GM19438 (cell line): Measurements from ENCODE around the gene PACSIN1.

Source experiments
- ATAC-seq: cut with Tn5 transposase; IDR thresholded peaks from one replicate; pipeline ENCODE4 v1.9.1; 2021; ENCODE audit warnings: low read depth; ENCODE audit not compliant: unreplicated experiment

Gene PACSIN1, protein sequence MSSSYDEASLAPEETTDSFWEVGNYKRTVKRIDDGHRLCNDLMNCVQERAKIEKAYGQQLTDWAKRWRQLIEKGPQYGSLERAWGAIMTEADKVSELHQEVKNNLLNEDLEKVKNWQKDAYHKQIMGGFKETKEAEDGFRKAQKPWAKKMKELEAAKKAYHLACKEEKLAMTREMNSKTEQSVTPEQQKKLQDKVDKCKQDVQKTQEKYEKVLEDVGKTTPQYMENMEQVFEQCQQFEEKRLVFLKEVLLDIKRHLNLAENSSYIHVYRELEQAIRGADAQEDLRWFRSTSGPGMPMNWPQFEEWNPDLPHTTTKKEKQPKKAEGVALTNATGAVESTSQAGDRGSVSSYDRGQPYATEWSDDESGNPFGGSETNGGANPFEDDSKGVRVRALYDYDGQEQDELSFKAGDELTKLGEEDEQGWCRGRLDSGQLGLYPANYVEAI

GRCh38 chr6:34465531-34466241 is at the start of gene PACSIN1:
TSS of gene PACSIN1 (plus strand) at chr6:34466076. CDS start at chr6:34526306, 60,230 bp downstream.
- no peak for ATAC-seq

GRCh38 chr6:34416877-34417371 is 49.0 kb upstream of the PACSIN1 start:
- no peak for ATAC-seq

DNA sequence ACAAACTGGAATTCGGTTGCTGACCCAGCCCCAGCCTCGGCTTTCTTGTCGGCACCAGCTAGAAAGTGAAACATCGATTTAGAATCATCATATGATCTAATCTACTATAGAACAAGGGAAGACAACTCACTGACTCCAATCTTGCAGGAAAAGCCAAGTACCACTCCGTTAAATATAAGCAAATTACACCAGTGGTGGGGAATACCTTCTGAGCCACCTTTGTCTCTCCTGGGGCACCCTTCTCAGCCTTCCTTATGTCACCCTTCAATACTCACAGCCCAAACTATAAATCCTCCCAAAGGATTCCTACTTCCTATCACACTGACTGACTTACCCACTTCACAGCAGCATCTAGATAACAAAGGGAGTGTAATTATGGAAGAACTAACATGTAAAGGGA is 47.5 kb upstream of the PACSIN1 start:
- no peak for ATAC-seq

GRCh38 chr6:34423254-34423653 is 42.6 kb upstream of the PACSIN1 start:
- ATAC-seq, result no peak

DNA sequence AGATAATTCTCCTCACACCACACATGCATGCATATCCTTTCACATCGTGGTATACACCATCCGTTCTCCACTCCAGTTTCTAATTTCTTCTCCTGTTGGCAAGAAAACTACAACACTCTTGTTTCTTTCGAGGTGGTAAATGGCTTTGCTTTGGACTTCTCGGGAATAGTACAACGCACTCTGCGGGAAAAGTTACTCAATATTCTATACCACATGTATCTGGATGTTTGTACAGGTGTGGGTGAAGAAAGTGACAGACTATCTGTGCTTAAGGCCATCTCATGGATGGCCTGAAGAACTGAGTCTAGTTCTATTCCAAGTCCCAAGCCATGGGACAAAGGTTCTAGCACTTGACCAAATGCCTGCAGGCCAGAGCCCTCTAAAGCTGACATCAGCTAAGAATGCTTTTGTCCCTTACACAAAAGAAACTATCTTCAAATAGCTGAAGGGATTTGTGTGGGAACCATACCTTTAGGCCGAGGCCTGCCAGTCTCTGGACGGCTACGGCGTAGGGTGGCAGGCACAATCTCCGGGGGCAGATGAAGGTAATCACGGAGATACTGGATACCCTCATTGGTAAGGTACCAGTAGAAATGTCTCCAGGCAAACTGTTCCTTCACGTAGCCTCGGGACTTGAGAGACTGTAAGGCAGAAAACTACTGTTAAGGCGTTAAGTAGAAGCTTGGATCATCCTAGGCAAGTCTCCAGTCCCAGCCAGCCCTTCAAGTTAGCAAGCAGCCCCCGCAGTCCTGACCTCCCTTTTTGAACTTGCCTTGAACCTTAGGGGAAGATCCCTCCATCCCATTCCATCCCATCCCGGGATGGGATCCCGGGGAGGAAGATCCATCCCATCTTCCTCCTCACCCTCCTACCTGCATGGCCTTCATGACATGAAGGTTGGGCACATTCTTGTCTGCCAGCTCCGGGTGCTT is 41.4 kb upstream of the PACSIN1 start:
- no peak for ATAC-seq

DNA sequence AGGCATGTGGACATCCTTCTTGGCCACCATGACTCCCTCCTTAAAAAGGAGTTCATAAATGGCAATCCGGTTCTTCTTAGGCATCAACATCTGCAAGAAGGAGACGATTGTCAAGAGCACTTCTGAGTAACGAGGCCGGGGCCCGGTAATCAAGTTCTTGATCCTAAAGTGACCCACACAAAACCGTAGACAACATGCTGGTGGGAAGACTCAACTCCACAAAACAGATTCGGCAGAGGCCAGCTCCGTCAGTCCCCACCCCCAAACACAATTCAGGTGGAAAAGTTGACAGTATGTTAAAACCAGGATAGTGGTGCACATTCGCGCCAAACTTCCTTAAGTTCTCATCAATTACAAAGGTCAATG is 40.8 kb upstream of the PACSIN1 start:
- ATAC-seq, result no peak

DNA sequence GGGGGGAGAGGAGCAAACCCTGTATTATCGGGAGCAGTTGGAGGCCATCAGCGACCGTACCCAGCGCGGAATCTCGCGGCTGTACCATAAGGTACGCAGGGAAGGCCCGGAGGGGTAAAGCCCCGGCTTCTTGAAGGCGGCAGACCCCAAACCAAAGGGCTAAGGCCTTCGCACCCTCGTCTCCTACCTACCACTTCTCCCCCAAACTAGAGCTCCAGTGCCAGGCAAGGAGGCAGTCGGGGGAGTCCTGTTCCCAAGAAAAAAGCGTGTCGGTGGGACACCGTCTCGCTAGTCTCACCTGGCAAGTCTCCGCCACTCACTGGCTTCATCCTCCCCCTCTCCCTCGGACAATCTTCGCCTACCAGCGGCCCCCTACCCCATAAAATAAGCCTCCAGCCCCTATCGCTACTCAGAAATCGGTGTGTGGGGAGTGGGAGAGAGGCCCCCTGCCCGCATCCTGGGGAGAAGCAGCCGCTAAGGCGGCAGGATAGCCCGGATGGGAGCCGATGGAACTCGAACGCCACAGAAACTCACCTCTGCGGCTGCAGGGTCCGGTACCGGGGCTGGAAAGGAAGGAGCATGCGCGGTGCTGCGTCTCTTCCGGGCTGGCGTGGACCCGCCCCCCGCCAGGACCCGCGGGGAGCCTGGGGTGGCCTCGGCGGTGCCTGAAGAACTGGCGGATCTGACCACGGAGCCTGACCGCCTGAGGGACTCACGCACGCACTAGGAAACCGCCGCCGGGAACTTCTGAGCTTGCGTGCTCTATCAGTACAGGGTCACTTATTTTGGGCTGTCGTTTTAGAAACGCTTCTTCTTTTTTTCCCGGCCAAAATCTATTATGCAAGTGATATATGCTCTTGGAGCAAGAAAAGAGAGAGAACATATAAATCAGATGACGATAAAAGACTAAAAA is 40.1 kb upstream of the PACSIN1 start, which contains the start of gene RPS10:
Gene RPS10, minus strand, starts transcription at position 572 of the 913 bp plus-strand sequence. CDS start 848 bp downstream, outside the sequence.
- peak; percentile 90 for ATAC-seq

- ATAC-seq, result no peak
These were observed 30.0 kb upstream of the PACSIN1 start for GRCh38 chr6:34435916-34436315.

GRCh38 chr6:34436803-34437643 is 28.9 kb upstream of the PACSIN1 start:
- no peak for ATAC-seq

DNA sequence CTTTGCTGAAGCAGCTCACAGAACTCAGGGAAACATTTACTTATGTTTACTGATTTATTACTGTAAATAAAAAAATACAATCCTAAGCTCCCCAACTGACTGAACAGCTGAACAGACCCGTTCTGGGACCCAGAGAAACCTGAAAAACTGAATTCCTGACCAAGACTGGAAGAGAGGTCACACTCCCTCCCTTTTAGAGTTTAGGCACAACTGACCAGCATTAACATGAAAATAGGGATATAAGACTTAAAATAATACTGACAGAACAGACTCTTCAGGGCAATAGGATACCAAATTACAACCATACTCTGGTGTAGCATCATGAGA is 28.3 kb upstream of the PACSIN1 start:
- no peak for ATAC-seq

DNA sequence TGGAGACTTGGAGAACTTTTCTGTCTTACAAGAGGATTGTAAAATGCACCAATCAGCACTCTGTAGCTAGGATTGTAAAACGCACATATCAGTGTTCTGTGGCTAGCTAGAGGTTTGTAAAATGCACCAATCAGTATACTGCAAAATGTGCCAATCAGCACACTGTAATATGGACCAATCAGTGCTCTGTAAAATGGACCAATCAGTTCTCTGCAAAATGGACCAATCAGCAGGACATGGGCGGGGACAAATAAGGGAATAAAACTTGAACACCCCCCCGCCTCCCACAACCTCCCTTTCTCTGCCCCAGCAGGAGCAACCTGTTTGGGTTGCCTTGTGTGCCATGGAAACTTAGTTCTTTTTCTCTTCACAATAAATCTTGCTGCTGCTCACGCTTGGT is 27.2 kb upstream of the PACSIN1 start:
- ATAC-seq, result no peak

GRCh38 chr6:34439442-34439841 is 26.4 kb upstream of the PACSIN1 start:
- no peak for ATAC-seq

DNA sequence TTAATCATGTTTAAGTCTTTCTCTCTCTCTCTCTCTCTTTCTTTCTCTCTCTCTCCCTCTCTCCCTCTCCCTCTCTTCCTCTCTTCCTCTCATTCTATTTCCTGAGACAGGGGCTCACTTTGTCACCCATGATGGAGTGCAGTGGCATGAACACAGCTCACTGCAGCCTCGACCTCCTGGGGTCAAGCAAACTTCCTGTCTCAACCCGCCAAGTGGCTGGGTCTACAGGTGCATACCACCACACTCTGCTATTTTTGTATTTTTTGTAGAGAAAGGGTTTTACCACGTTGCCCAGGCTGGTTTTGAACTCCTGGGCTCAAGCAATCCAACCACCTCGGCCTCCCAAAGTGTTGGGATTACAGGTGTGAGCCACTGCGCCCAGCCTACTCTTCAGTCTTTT is 24.4 kb upstream of the PACSIN1 start:
- ATAC-seq, result no peak

- ATAC-seq, result no peak
These were observed 20.5 kb upstream of the PACSIN1 start for GRCh38 chr6:34445313-34445860.

GRCh38 chr6:34447386-34447785 is 18.5 kb upstream of the PACSIN1 start:
- ATAC-seq, result no peak

DNA sequence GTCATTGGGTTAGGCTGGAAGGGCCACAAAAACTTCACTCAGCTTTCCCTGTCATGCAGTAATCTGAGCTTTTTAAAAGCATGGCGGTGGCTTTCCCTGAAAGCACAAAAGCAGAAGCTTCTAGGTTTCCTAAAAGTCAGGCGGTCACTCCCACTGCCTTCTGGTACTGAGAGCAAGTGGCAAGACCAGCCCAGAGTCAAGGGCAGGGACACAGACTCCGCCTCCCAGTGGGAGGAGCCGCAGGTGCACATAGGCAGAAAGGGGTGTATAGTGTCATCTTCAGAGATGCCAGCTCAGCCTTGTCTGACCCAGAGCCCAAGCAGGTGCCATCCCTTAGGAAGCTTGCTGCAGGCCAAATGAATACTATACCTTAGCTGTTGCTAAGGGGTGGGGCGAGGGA is 18.0 kb upstream of the PACSIN1 start:
- ATAC-seq, result no peak

GRCh38 chr6:34451192-34451591 is 14.7 kb upstream of the PACSIN1 start:
- no peak for ATAC-seq

DNA sequence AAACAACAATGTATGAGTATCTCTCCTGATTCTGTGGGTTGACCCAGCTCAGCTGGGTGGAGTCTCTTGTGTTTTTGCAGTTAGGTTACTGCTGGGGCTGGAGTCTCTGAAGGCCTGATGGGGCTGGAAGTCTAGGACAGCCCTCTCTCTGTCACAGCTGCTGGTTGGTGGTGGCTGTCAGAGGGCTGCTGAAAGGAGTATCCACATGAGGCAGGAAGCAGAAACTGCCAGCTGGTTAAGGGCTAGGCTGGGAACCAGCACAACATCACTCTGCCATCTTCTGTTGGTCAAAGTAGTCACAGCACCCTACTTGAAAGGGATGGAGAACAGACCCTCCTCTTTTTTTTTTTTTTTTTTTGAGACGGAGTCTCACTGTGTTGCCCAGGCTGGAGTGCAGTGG is 10.0 kb upstream of the PACSIN1 start:
- ATAC-seq, result no peak

DNA sequence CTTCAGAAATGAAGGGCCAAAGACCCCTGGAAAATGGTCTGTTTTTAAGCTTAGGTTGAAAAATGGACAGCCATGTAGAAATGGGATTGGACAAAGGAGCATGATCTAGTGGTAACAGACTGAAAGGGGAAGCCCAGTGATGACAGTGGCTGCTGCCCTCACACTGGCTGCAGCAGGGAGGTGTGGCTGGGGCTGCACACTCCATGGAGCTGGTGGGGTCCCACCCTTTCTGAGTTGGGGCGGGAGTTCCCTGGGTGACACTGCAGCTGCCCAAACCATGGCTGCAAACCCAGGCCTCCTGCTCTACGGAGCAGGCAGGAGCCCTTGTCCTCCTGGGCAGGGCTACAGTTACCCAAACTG is 8.5 kb upstream of the PACSIN1 start:
- no peak for ATAC-seq
